ENCODE measurements around the gene CENPP.

The CENPP gene

DNA sequence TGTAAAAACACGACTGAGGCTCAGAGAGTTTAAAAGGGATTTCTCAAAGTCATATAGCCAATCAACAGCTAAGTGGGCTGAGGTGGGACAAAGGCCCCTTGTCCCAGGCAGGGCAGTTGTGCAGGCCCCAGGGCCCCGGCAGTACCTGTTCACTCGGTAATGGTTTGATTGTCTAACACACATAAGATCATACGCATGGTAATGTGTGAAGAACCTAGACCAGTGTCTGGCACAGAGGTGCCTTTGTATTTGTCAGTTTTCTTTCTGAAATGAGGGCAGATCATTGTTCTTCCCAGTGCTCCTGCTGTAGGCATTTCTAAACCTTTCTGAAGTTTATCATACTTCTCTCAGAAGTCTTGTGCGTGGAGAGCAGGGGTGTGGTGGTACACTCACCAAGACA lies 277.3 kb downstream of the CENPP start:
- DNase-seq: no peak

DNA sequence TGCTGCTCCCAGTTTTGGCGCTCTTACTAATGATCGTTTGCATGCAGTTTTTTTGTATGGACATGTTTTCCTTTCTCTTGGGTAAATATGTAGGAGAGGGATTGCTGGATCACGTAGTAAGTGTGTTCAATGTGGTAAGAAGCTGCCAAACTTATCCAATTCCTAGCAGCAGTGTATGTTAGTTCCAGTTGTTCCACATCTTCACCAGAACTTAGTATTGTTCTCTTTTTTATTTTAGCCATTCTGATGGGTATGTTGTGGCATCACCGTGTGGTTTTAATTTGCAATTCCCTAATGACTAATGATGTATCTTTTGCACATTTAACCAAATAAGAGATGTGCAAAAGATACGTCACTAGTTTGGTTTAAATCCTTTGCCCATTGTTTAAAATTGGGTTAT lies 278.2 kb downstream of the CENPP start:
- DNase-seq: no peak

DNA sequence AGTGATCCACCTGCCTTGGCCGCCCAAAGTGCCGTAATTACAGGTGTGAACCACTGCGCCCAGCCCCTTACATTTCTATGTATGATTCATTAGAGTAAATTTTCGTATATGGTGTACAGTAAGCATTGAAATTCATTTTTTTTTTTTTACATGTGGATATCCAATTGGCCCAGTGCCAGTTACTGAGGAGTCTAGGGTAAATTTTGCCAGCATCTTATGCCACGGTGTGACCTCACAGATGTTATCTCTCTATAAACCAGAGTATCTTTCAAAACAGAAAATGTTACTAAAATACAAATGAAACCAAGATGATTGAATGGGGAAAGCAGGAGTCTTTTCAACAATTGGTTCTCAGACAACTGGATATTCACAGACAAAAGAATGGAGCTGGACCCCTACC lies 279.5 kb downstream of the CENPP start:
- no peak for DNase-seq

DNA sequence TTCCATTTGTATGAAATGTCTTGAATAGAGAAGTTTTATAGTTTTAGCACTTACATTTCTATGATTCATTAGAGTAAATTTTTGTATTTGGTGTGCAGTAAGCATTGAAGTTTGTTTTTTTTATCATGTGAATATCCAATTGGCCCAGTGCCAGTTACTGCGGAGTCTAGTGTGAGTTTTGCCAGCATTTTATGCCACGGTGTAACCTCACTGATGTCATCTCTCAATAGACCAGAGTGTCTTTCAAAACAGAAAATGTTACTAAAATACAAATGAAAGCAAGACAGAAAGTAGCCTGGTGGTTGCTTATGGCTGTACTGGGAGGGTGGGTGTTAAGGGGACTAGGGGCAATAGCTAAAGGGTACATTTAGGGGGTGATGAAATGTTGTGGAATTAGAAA lies 281.3 kb downstream of the CENPP start:
- no peak for DNase-seq

- DNase-seq: no peak
Measured at GRCh38 chr9:92607773-92608172, 282.0 kb downstream of the CENPP start.

- no peak for DNase-seq
Measured at GRCh38 chr9:92608241-92608908, 282.6 kb downstream of the CENPP start.

- DNase-seq: no peak
Measured at GRCh38 chr9:92608909-92609445, 283.2 kb downstream of the CENPP start.

DNA sequence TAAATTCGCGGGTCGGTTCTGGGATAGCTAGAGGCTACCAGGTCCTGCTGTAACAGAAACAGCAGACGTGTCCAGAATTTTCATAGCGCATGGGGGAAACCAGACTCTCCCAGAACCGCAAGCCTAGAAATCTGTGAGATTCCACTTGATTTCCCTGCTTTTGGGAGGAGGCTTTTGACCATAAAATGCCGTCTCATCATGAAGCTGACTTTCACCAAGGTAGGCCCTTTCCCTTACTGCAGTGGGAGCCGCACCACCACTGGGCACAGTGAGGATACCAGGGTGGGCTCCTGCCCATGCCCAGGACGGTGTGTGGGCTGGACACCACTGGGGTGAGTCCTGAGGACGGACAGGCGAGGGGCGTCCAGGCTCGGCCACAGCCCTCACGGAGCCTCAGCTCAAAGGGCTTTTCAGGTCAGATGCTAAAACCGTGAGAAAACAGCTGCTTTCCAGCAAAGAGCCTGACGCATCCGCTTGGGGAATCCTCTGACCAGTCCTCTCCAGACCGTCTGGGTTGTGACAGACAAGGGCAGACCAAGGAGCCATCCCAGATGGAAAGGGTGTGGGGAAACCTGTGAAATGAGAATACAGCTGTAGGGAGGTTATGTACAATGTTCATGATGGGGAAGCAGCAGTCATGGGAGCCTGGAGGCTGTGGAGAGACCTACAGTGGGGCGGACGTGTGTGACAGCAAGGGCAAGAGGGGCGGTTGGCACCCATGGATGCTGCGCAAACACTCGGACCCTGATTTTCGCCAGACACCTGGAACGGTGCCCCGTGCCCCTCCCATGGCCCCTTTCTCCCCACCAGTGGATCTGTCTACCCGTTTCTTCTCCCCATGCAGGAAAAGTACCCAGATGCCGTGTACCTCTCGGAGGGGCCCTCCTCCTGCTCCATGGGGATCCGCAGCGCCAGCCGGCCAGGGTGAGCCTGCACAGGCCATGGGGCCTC lies 285.0 kb downstream of the CENPP start:
- DNase-seq: no peak

DNA sequence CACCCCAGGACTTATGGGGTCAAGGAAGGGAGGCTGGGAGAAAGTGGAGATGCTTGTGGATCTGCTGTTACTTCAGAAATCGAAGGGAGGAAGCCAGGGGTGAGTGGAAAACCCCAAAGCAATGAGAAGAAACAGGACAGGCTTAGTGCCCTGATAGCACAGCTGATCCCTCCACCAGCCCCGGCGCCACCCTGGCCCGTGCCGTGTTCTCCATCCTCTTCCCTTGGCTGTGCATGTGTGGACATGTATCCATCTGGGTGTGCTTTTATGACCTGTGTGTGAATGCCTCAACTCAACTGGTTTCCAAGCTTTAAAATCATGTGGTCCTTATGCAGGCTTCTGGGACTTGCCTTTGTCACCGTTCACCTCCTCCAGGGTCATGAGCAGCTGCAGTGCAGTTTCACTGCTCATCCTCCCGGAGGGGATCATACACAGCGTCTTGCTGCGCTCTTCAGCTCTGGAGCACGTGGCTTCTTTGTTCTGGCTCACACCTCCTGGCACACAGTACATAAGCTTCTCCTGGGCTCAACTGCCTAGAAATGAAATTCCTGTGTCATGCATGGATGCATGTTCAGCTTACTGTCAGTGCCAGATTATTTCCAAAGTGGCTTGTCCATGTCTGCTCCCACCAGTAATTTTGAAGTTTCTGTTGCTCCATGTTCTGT lies 286.0 kb downstream of the CENPP start:
- no peak for DNase-seq

GRCh38 chr9:92612292-92612691 lies 286.5 kb downstream of the CENPP start:
- DNase-seq: no peak

- DNase-seq: no peak
Measured at GRCh38 chr9:92612816-92613215, 287.1 kb downstream of the CENPP start.

DNA sequence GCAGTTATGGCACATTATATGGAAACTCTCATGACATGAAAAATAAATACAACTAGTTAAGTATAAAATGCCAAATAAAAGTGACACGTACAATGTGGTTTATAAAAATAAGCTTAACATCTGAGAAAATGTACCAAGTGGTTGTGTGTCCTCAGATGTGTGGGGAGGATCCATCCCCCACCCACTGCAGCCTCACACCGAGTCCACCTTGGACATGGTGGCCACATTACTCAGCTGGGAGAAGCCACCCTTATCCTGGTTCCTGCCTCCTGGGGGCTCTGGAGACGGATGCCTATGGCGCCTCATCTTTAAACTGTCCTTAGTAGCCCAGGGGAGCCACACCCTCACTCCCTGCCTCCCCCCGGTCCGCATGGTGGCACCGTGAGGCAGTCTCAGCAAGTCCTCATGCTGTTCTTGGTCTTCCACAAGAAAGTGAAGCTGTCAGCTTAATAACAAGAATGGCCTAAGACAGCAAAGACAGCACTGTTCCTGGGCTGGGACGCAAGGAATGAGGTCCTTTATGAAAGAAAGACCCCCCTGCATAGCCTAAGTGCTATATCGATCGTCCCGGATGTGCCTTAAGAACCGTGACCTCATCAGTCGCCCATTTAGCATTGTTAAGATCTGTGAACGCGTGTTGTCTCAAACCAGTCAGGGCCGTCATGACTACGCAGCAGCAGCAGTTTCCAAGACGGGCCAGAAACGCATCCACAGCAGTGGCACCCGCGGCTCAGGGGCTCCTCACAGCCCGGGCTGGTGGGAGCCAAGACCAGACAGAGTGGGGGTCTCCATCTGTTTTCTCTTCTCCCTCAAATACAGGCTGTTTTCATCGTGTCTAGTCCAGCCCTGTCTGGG lies 287.7 kb downstream of the CENPP start:
- DNase-seq: no peak

GRCh38 chr9:92614123-92614510 lies 288.4 kb downstream of the CENPP start:
- no peak for DNase-seq

DNA sequence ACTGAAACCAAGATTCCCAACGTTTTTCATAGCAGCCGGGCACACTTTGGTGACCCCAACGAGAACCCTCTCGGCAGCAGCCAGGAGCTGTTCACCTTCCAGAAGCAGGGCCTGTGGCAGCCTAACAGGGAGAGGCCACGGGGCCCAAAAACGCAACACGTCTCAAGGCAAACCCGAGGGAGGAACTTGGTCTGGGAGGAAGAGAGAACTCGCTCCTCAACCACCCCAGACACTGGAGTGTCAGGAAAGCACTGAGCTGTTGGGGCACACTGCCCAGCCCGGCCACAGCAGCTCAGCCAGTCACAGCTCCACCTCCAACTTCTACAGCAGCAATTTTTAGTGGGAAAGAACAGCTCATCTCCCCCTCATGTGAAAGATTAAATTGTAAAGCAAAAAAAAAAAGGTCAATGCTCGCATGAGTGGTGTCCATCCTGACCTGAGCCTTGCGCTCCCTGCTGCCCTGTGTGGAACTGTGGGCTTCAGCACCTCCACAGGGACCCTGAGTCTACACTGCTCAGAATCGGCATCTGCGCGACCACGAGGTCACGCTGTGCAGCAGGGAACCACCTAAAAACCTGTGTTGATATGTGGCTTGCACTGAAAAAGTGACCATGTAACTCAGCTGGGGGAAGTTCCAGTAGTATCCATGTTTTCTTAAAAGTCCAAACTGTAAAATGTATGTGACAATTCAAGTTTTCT lies 289.2 kb downstream of the CENPP start:
- no peak for DNase-seq

GRCh38 chr9:92615790-92616189 lies 290.0 kb downstream of the CENPP start:
- no peak for DNase-seq

- DNase-seq: no peak
Measured at GRCh38 chr9:92616199-92616641, 290.5 kb downstream of the CENPP start.

DNA sequence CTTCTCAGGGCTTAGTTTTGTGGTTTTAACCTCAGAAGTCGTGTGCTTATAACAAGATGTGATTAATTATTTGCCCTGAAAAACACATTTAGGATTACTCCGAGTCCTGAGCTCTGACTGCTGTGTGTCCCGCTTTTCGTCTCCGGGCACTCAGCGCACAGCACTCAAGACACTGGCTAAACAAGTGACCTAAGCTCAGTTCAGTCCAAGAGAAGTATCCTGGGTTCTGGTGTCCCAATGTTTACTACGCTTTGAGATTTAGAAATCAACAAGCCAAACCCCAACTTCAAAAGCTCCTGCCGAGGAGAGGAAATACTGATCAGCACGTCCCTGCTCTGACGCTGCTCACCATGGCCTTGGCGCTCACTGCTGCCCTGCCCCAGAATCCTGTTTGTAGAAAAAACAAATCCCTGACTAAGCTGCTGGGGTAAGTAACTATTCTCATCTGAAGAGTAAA lies 290.9 kb downstream of the CENPP start:
- no peak for DNase-seq

GRCh38 chr9:92617195-92617813 lies 291.6 kb downstream of the CENPP start:
- no peak for DNase-seq

DNA sequence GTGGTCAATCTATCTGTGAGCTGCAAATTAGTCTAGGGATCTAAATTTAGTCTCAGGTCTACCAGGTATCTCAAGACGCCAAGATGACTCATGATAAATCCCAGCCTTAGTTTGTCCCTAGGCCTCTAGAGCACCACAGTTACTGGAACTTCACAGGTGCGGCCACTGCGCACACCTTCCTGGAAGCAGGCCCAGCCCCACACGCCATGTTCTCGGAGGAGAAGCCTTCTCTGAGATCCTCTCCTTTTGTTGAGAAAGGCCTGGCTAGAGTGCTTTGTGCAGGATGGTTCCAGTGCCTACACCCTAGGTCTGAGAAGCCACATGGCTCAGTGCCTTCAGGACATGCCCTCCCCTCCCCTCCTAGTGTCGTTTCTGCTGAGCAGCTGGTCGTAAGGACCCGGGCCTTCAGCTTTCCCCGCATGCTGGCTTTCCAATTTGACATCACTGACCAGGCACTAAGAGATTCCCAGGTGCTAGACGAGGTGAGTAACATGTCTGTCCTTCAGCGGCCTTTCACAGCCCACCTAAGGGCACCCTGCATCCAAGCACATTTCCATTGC lies 292.3 kb downstream of the CENPP start:
- DNase-seq: no peak

DNA sequence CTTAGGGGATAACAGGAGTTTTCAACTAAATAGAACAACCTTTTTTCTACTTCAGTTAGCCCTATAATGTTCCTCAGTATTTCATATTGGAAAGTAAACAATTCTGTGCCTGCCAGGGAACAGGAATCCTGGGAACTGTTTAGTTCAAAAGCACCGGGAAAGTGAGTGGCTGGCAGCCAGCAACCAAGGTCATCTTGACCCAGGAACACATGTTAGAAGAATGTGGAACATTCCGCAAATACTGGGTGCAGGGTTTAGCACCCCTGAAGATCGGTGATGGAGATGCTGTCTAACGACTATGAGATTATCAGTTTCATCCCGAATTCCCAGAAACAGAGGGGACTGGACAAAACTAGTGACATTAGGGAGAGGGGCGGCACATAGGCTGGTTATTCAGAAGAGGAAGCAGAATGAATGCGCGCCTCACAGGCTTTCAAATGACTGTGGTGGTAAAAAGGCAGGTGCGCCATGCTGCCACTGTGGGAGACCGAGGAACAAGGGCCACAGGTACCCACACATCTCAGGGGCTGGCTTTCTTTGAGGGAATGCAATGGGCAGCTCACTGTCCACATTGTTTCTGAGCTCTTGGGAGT lies 293.0 kb downstream of the CENPP start:
- DNase-seq: no peak
